K562 (cell line): Measurements from ENCODE around the gene TTBK2. TPM values are rescaled to one million over a fixed set of nuclear protein-coding genes. Genes with fewer than 3 reads are reported as not detected.

Experiments used
- ATAC-seq: fragments of 200-7000 bp; cut with Tn5 transposase; 3 replicates; pipeline ENCODE4 v1.9.1; 2020; ENCODE audit warnings: moderate library complexity
- BruUV-seq: library from RNA; stranded (reverse); fragments of 400-500 nt; replicated peaks from 2 replicates; lab custom pipeline; 2021; lab: Mats Ljungman, UMichigan
- CTCF ChIA-PET: fragments of 300-600 bp; formaldehyde crosslinking; extraction: SDS; loops from one replicate; lab custom pipeline; 2021; ENCODE audit warnings: low intra/inter-chr PET ratio; lab: Yijun Ruan, JAX
- POLR2A ChIA-PET: fragments of 300-600, 350-650 bp; sonication (Branson Sonifier 250); formaldehyde crosslinking; extraction: SDS; loops from one replicate; lab custom pipeline; 2021; ENCODE audit warnings: antibody characterized with exemption, inconsistent platforms; lab: Yijun Ruan, JAX
- DNase-seq, 4 experiments: peaks; one replicate each; pipeline versions ENCODE4 v3.0.0 to v3.0.0-alpha.2; 2011 to 2018; ENCODE audit warnings: low spot score in 3 of 4, mixed read lengths in 3 of 4; ENCODE audit errors: extremely low read depth in 1 of 4
- FAIRE-seq: peaks from 2 replicates; lab custom pipeline; 2011; peaks lifted over from hg19 to GRCh38; lab: Jason Lieb, UNC
- H2AFZ ChIP-seq: 2 replicates; pipeline ENCODE4 v1.6.0; 2011; ENCODE audit warnings: low read depth, low read length, control low read depth, inconsistent platforms
- H3K27ac ChIP-seq: fragments of 200-600 bp; 3 replicates; pipeline ENCODE4 v1.8.0; 2011; ENCODE audit warnings: low read depth, mild to moderate bottlenecking, control low read depth, inconsistent platforms, low read length, moderate library complexity, mixed read lengths; ENCODE audit errors: extremely low read depth
- H3K27me3 ChIP-seq, 2 experiments: fragments of 300-600 bp in 1 of 2; 2 replicates in 1 of 2; 3 replicates in 1 of 2; pipeline versions ENCODE4 v1.6.0 to v1.8.0; 2011; ENCODE audit warnings: inconsistent platforms in 2 of 2, low read length in 2 of 2, mild to moderate bottlenecking in 1 of 2, mixed read lengths in 1 of 2, moderate library complexity in 1 of 2; ENCODE audit not compliant: control insufficient read depth in 2 of 2, insufficient read depth in 2 of 2
- H3K36me3 ChIP-seq: fragments of 300-600 bp; 3 replicates; pipeline ENCODE4 v1.8.0; 2011; ENCODE audit warnings: mild to moderate bottlenecking, low read length, inconsistent platforms; ENCODE audit not compliant: control insufficient read depth, insufficient read depth
- H3K4me1 ChIP-seq, 2 experiments: fragments of 200-600 bp in 1 of 2; replicated peaks in 1 of 2; 2 replicates in 1 of 2; 3 replicates in 1 of 2; pipeline versions ENCODE4 v1.5.1 to v1.8.0; 2011; ENCODE audit warnings: inconsistent platforms in 2 of 2, low read length in 2 of 2, mild to moderate bottlenecking in 1 of 2, mixed read lengths in 1 of 2, moderate library complexity in 1 of 2; ENCODE audit not compliant: control insufficient read depth in 2 of 2, insufficient read depth in 2 of 2
- H3K4me2 ChIP-seq: 2 replicates; pipeline ENCODE4 v1.6.1; 2011; ENCODE audit warnings: low read length, control low read depth, inconsistent platforms, mixed read lengths; ENCODE audit not compliant: insufficient read depth
- H3K4me3 ChIP-seq: fragments of 200-600 bp; sonication (generic), shearing (Covaris generic); 2 replicates; pipeline ENCODE4 v1.5.1; 2016; ENCODE audit warnings: control low read depth, inconsistent platforms
- H3K79me2 ChIP-seq: fragments of 200-600 bp; 3 replicates; pipeline ENCODE4 v1.8.0; 2011; ENCODE audit warnings: low read length, inconsistent platforms; ENCODE audit not compliant: control insufficient read depth, insufficient read depth
- H3K9ac ChIP-seq, 2 experiments: 2 replicates each; pipeline versions ENCODE4 v1.6.0 to v1.6.1; 2011; ENCODE audit warnings: low read depth in 2 of 2, low read length in 2 of 2, control low read depth in 1 of 2, inconsistent platforms in 1 of 2, mild to moderate bottlenecking in 1 of 2, mixed read lengths in 1 of 2; ENCODE audit not compliant: insufficient read depth in 1 of 2
- H3K9me1 ChIP-seq: one replicate; pipeline ENCODE4 v1.6.0; 2011; ENCODE audit warnings: inconsistent platforms, mild to moderate bottlenecking, low read length, moderate library complexity; ENCODE audit not compliant: control insufficient read depth, insufficient read depth
- H3K9me3 ChIP-seq: replicated peaks from 2 replicates; pipeline ENCODE4 v1.5.1; 2011; ENCODE audit warnings: low read depth, low read length, inconsistent platforms; ENCODE audit not compliant: control insufficient read depth, insufficient read depth
- H4K20me1 ChIP-seq: replicated peaks from 2 replicates; pipeline ENCODE4 v1.6.1; 2011; ENCODE audit warnings: low read length, inconsistent platforms, mixed read lengths; ENCODE audit not compliant: control insufficient read depth, insufficient read depth
- CHD2 ChIP-seq: IDR thresholded peaks from 2 replicates; pipeline ENCODE4 v1.6.1; 2011; ENCODE audit warnings: low read depth, low read length
- KLF6 ChIP-seq: fragments of 250-450 bp; sonication (Bioruptor Pico); IDR thresholded peaks from 2 replicates; pipeline ENCODE4 v1.4.0; 2020; ENCODE audit warnings: mild to moderate bottlenecking, moderate library complexity, borderline replicate concordance
- L3MBTL2 ChIP-seq: fragments of 450-650 bp; IDR thresholded peaks from 2 replicates; pipeline ENCODE4 v1.6.1; 2016; ENCODE audit warnings: mild to moderate bottlenecking, moderate library complexity
- ZC3H8 ChIP-seq: fragments of 450-650 bp; IDR thresholded peaks from 2 replicates; pipeline ENCODE4 v1.6.1; 2017
- ZNF699 ChIP-seq: fragments of 250-450 bp; sonication (Bioruptor Pico); IDR thresholded peaks from 2 replicates; pipeline ENCODE4 v1.8.0; 2021; ENCODE audit warnings: mild to moderate bottlenecking, moderate library complexity; ENCODE audit not compliant: insufficient replicate concordance
- WGBS: fragments of 100-300 bp; shearing (Covaris generic); methylation state at CpG from one replicate; pipeline ENCODE4 v1.1.6; 2016; ENCODE audit warnings: low coverage, mixed read lengths; ENCODE audit not compliant: insufficient coverage; ENCODE audit errors: missing lambda C conversion rate; 5-methylcytosine and 5-hydroxymethylcytosine counted together
- in situ Hi-C: fragments of 300-500 bp; cut with MboI; formaldehyde crosslinking; loops from 4 replicates; pipeline ENCODE4 v1.15.0; 2018; ENCODE audit warnings: inconsistent platforms, mixed read lengths
- intact Hi-C: fragments of 100-400 bp; cut with micrococcal nuclease; formaldehyde crosslinking; loops from 2 replicates; pipeline ENCODE4 v1.14.2; 2022
- polyA plus RNA-seq, 8 experiments: library from polyadenylated mRNA; depleted of rRNA in 4 of 8; stranded (reverse) in 5 of 8; unstranded in 3 of 8; fragments of >200 nt; fragmentation: Nextera tagmentation in 2 of 8; fragmentation: Illumina TruSeq in 1 of 8; extraction: Ambion mirVana in 2 of 8; extraction: Trizol in 1 of 8; gene quantifications; 2 replicates each; pipeline versions ENCODE4 v1.2.1 to v1.2.3, GENCODE V29; 2011 to 2014; ENCODE audit warnings: inconsistent platforms in 1 of 8, missing spikeins in 1 of 8
- total RNA-seq, 7 experiments: library from RNA; depleted of rRNA in 6 of 7; stranded (reverse); fragments of >200 nt in 6 of 7; fragmentation: Illumina TruSeq in 2 of 7; extraction: Trizol in 2 of 7; gene quantifications; 2 replicates each; pipeline versions ENCODE4 v1.2.1 to v1.2.3, GENCODE V29; 2011 to 2021; ENCODE audit warnings: low replicate concordance in 1 of 7
- TF ChIP-seq, protein P1 (sequence below), 2 experiments: IDR thresholded peaks; 2 replicates each; pipeline ENCODE4 v1.6.1; 2011; ENCODE audit warnings: borderline replicate concordance in 1 of 2, control low read depth in 1 of 2, low read depth in 1 of 2, low read length in 1 of 2, mild to moderate bottlenecking in 1 of 2, mixed read lengths in 1 of 2, moderate library complexity in 1 of 2; ENCODE audit not compliant: insufficient read depth in 1 of 2, insufficient read length in 1 of 2, poor library complexity in 1 of 2, severe bottlenecking in 1 of 2; ENCODE audit errors: extremely low read depth in 1 of 2
- TF ChIP-seq, protein P2 (sequence below), 3 experiments: fragments of 200-800 bp in 1 of 3; sonication (Bioruptor generic) in 1 of 3; sonication (generic) in 1 of 3; formaldehyde crosslinking in 1 of 3; IDR thresholded peaks; 2 replicates each; pipeline versions ENCODE4 v1.6.1 to v1.8.0; 2016 to 2022; ENCODE audit warnings: mild to moderate bottlenecking in 2 of 3, missing compliant biosample characterization in 2 of 3, missing genetic modification characterization in 2 of 3, missing genetic modification reagents in 1 of 3

The TTBK2 gene
- total and polyA plus RNA-seq, 9 of the 15 experiments (the other 6 are each of a cell fraction or from before 2014, with no cell fraction given), result 0.89 to 8.0 (median 4.8) TPM

DNA sequence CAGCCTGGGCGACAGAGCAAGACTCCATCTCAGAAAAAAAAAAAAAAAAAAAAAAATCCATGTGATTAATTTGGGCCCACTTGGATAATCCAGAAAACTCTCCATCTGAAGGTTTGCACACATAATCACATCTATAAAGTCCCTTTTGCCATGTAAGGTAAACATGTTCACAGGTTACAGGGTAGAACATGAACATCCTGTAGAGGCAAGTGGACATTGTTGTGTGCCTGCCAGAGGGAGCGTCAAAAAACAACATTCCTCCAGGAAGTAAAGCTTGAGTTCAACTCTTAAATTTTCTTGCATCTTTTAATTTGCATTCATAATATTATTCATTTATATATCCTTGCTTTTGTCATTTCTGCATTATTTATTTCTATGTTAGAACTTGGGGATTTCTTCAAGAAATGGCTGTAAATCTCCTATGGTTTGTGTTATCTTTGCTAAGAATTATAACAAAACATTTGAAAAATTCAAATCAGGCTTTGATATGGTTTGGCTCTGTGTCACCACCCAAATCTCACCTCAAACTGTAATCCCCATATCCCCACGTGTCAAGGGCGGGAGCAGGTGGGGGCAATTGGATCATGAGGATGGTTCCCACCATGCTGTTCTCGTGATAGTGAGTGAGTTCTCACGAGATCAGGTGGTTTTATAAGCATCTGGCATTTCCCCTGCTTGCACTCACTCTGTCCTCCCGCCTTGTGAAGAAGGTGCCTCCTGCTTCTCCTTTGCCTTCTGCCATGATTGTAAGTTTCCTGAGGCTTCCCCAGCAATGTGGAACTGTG, 11.3 kb upstream of the TTBK2 start:
- Histone ChIP-seq H2AFZ (no peak overlapping the region), H3K9me3 (no peaks in the 10 kb centered on the region), H3K4me1 (no peaks in the 10 kb centered on the region; a peak in 1 of 5 replicates), H3K27ac (no peak overlapping the region), H3K36me3 (no peaks in the 10 kb centered on the region), H3K9me1 (no peaks in the 10 kb centered on the region), H3K4me2 (no peak overlapping the region), H3K4me3 (no peak overlapping the region), H4K20me1 (no peaks in the 10 kb centered on the region), H3K27me3 (no peaks in the 10 kb centered on the region), H3K9ac (no peak overlapping the region), H3K79me2 (no peaks in the 10 kb centered on the region)
- no peak for FAIRE-seq
- ChIA-PET POLR2A (interaction anchor here (0.6 to 0.7 kb wide), 2 partner anchors 193 to 389 kb away, joined by 3 read pairs; no protein-coding TSS in a partner anchor), CTCF (no interaction called here)
- intact Hi-C loops, result loop anchor here (5.0 kb wide), 1 partner anchor 355 kb away; no protein-coding TSS in a partner anchor
- no TSS peak for BruUV-seq
- whole genome bisulfite sequencing, result 34% methylated on average over 6 of the region's 7 CpGs
- in situ Hi-C loops, result no loop called here
- DNase-seq, result no peak
- peak; percentile 47; the same call in 2 of the 3 replicates for ATAC-seq
- TF ChIP-seq, protein P1, sequence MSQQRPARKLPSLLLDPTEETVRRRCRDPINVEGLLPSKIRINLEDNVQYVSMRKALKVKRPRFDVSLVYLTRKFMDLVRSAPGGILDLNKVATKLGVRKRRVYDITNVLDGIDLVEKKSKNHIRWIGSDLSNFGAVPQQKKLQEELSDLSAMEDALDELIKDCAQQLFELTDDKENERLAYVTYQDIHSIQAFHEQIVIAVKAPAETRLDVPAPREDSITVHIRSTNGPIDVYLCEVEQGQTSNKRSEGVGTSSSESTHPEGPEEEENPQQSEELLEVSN (IDR thresholded peaks at IDR 0.05; ENCODE audit: borderline replicate concordance in 1 of 2, extremely low read depth in 1 of 2, insufficient read depth in 1 of 2, insufficient read length in 1 of 2, low read depth in 1 of 2, low read length in 1 of 2, poor library complexity in 1 of 2, severe bottlenecking in 1 of 2), result peak in 1 of 2 experiments; percentile 61
- TF ChIP-seq ZC3H8 (no peak), ZNF699 (CRISPR knock-in tag) (no peak), L3MBTL2 (peak; percentile 64), CHD2 (peak; percentile 92), KLF6 (CRISPR knock-in tag) (no peak)
- TF ChIP-seq, protein P2, sequence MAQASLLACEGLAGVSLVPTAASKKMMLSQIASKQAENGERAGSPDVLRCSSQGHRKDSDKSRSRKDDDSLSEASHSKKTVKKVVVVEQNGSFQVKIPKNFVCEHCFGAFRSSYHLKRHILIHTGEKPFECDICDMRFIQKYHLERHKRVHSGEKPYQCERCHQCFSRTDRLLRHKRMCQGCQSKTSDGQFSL (CRISPR knock-in tag; IDR thresholded peaks at IDR 0.05), result no peak
- TF ChIP-seq, protein P2 (tag; IDR thresholded peaks at IDR 0.05), result no peak
